NCI-H82 treated with DMSO at 0.1 percent for 48 hours (cell line): ENCODE measurements around the gene FZD10.

ENCODE experiments used
- DNase-seq: peaks from one replicate; lab custom pipeline; 2025; ENCODE audit not compliant: unreplicated experiment; lab: John Stamatoyannopoulos, UW

Gene FZD10

GRCh38 chr12:130202201-130202600, 39.9 kb downstream of the FZD10 start:
- DNase-seq, result no peak

- no peak for DNase-seq
These were observed 40.9 kb downstream of the FZD10 start for GRCh38 chr12:130203151-130203550.

GRCh38 chr12:130204541-130204953, 42.3 kb downstream of the FZD10 start:
- DNase-seq, result no peak

GRCh38 chr12:130205495-130205894, 43.2 kb downstream of the FZD10 start:
- DNase-seq, result no peak

GRCh38 chr12:130212384-130212989, 50.2 kb downstream of the FZD10 start:
- DNase-seq, result no peak

GRCh38 chr12:130213249-130213648, 51.0 kb downstream of the FZD10 start:
- DNase-seq, result no peak

- DNase-seq, result no peak
These were observed 52.6 kb downstream of the FZD10 start for GRCh38 chr12:130214686-130215395.
